HG03571 (cell line): ENCODE data around the gene MAPK8.

Experiments
- ATAC-seq: cut with Tn5 transposase; IDR thresholded peaks from one replicate; pipeline ENCODE4 v1.9.1; 2021; ENCODE audit not compliant: unreplicated experiment

MAPK8 gene

DNA sequence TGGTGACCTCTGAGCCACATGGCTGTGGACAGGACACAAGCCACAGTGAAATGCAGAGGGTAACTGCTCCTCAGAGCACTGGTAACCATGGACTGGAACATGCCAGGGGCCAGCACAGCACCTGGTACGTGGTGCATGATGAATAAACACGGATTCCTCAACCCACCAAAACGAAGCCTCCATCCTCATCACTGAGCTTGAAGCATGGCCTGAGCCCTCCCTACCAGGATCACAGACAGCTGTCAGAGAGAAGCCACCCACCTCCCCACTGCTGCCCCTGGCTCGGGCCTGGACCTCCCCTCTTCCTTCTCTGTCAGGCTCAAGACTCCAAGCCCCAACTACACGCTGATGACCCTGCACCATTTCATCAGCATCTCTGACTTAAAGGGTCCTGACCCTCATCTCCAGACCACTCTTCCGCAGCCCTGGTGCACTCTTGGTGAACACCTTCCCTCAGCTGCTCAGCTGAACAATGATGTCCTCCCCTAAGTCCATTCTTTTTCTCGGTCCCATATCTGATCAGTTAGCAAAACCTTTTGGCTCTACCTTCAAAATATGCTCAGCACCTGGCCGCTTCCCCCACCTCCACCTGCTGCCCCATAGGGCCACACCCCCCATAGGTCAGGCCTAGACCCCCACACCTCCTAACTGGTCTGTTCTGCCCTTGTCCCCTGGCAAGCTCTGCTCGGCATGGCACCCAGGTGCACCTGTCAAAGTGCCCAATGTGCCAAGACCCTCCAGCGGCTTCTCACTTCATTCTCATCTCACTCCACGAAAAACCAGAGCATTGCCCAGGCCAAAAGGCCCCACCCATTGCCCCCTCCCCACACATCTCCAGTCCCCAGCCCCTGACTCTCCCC lies 141.1 kb downstream of the MAPK8 start:
- ATAC-seq, result no peak

DNA sequence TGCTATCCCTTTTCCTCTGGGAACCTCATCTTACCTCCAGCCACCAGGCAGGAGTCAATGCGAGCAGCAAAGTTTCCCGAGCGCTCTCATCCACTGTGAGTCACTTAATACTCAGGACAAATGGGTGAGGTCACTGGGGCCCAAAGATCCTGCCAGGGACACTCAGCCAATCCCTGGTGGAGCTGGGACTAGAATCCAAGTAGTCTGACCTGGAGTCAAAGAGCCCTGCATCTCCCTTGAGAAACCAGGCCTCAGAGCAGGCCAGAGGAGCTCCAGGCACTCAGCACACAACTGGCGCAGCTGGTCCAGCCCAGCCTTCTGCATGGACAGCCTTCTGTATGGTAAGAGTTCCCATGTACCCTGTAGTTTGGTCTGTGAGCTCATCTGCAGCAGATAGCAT lies 142.3 kb downstream of the MAPK8 start:
- ATAC-seq, result no peak

DNA sequence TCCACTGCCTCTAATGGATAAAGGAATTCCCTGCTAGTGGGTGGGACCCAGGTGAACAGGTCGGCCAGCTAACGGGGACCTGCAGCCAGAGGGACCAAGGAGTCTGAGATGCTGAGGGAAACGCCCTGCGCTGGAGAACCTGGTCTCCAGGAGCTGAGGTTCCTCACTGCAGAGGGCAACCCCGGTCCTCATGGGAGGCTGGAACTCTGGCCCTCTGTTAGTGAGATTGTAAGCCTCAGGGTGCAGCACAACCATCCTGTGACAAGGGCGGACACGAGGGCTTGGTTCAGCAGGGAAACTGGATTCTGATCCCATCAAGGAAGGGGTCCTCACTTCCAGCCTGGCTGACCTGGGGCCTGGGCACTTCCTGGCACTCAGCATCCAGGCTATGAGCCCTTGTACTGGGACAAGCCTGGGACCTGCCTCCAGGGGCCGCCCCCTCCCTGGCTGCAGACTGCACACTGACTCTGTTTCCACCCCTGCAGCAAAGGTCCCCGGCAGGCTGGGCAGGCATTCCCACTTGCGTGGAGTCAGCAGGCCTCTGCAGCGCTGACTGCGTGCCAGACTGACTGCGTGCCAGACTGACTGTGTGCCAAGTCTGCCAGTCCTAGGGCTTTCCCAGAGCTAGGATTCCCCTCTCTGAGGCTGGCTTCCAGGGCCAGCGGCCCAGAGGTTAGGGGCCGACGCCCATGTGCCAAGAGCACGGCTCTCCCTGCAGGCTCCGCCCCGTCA lies 143.2 kb downstream of the MAPK8 start:
- ATAC-seq, result no peak

DNA sequence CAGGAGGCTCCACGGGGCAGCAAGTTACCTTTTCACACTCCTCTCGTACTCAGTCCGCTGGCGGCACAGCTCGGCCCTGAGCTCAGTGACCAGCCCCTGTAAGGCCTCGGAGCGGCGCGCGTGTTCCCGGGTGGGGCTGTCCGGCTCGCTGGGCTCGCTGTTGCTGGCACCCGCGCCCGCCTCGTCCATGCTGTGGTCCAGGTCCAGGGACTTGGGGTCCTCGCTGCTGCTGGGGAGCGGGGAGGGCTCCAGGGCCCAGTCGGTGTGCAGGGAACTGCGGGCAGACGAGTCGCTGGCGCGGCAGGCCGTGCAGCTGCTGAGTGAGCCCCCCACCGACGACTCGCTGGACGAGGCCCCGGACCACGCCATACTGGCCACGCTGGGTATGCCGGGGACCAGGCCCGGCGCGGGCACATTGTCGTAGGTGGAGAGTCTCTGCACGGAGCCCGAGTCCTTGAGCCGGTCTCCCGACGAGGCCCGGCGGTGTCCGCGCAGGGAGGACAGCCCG lies 143.8 kb downstream of the MAPK8 start:
- ATAC-seq, result no peak

DNA sequence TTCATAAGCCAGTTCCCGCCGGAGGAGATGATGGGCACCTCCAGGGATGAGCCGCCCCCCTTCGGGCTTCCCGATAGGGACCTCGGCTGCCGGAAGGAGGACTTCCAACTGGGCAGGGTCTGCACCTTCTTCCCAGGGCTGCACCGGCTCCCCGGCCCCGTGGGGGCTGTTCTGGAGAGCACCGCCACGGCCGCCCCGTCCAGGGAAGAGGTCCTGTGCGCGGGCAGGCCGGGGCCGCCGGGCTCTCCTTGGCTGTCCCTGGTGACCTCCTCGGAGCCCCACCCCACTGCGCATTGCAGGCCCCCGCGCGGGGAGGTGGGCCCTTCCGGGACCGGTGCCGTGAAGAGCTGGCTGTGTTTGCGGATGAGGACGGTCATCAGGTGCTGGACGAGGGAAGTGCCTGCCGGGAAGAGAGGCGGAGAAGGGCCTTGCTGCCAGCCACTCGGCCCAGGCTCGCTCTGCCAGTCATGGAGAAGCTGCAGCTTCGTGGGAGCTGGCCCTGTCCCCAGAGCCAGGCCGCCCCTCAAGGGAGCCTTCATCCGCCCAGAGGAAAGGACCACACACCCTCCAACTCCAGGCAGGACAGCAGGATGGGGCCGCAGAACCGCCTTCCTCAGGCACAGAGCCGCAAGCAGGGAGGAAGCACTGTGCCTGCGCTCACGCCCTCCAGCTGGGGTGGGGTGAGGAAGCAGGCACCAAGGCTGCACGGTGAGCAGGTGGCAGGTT lies 144.4 kb downstream of the MAPK8 start:
- no peak for ATAC-seq

DNA sequence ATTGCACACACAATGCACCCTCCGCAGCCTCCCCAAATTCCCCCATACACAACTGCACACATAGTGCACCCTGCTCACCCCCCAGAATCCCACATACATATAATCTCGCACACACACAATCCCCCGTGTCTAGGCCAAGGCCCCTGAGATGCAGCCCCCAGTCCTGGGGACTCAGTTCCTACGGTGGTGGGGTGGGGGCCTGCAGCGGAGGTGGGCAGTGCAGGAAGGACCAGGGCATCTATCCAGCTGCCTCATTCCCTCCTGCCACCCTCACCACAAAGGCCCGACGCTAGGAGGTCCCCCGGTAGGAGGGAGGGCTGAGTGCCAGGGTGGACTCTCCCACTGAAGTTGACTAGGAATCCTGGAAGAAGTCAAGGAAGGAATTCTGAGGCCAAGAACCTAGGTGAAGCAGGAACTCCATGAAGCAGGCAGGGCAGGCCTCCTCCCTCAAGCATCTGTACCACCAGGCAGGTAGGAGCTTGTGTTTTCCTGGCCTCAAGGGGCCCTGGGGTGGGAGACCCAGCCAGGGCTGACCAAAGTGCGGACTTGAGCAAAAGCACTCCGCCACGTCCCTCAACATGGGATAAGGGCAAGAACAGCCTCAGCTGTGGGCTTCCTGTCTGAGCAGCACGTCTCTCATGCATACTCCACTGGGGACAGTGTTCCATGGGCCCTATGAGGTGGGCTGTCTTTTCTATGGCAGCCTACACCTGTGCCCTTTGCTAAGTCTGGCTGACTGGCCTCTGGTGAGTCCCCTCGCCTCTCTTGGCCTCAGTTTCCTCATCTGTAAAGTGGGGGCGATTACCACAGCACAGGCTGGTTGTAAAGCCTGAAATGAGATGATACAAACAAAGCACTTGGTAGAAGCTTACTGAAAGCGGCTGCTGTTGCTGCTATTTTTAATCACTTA lies 145.7 kb downstream of the MAPK8 start:
- ATAC-seq, result no peak

DNA sequence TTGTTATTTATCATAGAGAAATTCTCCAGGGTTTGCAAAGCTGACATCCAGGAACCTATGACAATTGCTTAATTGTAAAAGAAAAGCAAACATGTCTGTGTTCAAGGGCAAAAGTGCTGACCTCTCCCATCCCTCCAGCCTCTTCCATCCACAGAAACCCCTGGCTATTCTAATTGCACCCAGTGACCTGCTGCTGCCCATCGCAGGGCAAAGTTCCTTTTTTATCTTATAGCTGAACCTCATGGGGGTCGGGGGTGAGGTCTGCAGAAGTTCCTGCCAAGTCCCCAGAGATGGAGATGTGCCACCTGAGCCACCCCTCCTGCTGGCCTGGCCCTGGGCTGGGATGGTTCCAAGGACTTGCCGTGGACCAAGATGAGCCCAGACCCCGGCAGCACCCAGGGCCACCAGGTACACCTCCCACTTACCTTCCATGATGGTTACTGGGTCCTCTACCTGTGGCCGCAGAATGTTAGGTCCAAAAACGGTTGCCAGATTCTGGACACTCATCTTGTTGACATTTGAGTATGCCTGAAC lies 146.5 kb downstream of the MAPK8 start:
- no peak for ATAC-seq

DNA sequence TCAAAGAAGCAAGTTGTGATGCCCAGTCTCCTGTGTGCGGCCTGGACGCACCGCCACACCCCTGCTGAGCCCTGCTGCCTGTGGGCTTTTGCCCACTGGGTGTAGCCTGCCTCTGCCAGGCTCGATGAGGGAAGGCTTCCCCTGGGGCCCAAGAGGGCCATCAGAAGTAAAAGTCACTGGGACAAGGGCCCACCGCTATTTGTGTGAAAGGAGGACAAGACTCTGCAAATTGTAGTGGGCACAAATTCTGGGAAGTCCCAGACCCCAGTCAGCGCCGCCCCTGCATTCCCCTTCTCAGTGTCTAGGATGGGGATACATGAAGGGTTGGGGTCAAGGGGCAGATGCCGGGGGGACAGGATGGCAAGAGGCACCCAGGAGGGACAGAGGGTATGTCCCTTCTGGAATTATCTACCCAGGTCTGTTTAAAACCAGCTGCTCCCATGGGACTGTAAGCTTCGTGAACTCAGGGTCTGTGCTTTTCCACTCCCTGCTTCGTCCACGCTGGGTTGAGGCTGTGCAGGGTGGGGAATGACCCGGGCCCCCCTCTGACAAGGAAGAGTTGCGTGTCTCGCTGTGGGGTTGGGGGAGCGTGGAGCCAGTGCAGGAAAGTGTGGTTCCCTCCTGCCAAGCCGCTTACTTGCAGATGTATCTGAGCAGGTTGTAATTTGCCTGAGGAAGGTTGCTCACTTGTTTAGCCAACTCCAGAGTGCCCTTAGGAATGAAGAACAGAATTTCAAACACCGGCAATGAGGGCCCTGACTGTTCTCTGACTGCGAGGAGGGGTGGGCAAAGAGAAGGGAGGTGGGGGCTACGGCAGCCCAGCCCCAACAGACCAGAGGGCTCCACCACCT lies 147.2 kb downstream of the MAPK8 start:
- ATAC-seq, result no peak

DNA sequence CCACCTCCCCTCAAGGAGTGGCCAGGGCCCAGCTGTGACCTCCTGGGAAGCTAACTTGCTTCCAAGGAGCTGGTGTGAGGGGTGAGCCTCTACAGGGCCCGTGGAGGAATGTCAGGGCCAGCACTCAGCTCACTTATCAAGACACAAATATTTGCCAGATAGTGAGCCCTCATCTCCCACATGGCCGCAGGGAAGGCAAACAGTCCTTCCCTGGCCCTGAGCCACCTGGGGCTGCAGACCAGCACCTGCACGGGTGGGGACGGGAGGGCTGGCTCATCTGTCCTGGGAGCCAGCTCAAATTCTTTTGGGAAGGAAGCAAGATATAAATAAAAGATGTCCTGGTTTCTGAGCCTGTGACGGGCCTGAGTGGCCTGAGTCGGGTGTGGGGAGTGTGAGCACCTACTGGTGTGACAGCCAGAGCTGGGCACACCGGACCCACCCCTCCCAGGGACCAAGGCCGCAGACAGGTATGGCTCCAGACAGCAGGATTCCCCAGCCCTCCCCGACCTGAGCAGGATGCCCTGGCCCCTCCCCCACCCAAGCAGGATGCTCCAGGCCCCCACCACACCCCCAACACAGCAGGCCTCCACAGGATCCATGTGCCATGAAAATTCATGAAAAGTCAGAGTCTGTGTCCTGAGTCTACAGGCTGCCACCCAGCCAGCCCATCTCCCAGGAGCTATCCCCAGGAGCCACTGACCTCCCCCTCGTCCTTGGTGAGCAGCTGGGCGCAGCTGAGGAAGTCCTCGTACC lies 148.0 kb downstream of the MAPK8 start:
- ATAC-seq, result no peak

DNA sequence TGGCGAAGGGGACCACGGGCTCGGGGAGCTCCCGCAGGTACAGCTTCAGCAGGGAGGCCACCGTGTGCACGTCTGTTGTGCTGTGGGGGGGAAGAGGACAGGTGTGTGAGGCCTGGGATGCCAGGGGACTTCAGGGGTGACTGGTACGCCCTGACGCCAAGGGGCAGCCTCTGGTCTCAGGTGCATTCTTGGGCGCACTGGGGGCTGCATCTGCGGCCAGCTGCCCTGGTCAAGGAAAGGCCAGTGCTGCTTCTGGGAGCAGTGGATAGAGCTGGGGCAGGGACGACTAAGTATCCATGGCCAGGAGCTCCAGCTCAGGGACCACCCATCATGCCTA lies 148.5 kb downstream of the MAPK8 start:
- no peak for ATAC-seq

DNA sequence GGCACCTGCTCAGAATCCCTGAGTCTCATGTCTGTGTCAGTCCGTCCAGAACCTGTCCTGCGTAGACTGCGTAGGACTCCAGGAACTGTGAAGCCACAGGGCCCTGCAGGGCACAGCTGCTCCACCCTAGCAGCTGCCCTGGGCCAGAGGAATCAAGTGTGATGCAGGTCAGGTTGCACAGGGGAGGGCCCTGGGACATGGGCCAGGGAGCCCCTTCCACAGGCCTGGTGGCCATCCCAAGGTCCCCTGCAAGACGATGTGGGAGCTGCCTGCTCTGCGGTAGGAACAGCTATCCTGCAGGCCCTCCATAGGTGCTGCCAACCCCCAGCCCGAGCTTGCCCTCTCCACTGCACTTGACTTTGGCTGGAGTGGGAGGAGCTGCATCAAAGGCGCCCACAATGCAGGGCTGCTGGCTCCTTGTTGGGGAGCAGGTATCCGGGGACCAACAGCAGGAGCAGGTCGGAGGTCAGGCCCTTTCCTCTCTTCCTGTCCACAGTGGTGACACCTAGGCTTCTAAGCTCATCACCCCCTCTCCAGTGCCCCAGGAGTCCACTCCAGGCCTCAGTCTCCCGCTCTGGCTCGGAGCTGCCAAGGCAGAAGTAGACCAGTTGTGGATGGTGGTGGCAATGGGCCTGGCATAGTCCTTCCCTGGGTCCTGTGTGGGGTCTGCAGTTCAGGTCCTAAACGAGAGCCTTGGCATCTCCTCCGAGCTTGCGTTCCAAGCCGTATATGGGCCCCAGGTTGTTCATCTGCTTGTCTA lies 149.1 kb downstream of the MAPK8 start:
- no peak for ATAC-seq

DNA sequence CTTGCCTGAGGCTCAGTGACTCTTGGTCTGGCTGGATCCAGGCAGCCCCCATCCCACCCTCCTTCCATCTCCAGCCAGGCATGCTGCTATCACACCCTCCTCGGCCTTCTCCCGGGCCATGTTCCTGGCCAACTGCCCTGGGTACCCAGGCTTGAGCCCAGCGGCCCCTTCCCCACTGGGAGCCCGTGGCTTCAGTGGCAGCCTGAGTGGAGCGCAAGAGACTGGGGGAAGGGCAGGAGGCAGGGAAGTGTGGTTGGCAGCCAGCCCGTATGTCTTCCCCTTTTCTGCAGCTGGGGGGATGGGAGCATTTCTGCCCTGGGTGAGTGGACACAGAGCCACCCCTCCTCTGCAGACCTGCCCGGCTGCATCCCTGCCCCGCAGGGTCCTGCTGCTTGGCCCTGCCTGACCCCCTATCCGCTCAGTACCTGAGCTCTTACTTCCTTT lies 149.9 kb downstream of the MAPK8 start:
- no peak for ATAC-seq

DNA sequence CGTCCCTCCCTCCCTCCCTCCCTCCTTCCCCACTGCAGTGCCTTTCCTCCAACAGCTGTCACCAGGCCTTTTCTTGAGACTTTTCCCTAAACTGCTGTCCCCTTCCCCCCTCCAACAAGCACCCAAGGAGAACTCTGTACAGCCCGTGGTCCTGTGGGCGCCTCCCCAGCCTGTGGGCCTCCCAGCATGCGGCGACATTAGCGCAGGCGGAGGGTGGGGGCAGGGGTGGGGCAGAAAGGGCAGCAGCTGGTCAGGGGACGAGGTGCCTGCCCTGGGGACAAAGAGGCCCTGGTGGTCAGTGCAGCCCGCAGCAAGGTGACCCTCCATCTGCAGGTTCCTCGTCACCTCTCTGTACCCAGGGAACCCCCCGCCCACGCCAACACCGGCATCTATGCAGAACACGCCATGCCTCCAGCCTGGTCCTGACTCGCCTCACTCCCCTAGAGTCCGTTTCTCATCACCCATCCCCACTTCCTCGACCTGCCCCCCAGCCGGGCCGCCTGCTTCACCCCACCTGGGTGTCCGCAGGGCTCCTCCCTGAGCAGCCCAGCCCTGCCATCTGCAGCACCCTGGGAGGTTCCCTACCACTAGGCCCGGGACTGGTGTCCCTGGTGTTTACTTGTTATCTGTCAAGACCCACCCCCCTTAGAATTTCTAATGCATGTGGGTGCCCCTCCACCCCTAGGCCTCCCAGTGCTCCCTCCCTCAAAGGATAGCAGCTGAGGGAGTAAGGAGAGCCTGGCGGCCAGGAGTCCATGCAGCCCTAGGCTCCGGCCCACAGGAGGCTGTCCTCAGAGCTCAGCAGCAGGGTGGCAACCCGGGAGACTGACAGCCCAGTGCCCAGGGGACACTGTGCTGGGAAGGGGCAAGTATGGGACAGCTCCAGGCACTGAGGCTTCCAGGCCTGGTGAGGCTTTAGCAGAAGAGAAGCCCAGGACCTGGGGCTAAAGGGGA lies 150.6 kb downstream of the MAPK8 start:
- ATAC-seq, result no peak

DNA sequence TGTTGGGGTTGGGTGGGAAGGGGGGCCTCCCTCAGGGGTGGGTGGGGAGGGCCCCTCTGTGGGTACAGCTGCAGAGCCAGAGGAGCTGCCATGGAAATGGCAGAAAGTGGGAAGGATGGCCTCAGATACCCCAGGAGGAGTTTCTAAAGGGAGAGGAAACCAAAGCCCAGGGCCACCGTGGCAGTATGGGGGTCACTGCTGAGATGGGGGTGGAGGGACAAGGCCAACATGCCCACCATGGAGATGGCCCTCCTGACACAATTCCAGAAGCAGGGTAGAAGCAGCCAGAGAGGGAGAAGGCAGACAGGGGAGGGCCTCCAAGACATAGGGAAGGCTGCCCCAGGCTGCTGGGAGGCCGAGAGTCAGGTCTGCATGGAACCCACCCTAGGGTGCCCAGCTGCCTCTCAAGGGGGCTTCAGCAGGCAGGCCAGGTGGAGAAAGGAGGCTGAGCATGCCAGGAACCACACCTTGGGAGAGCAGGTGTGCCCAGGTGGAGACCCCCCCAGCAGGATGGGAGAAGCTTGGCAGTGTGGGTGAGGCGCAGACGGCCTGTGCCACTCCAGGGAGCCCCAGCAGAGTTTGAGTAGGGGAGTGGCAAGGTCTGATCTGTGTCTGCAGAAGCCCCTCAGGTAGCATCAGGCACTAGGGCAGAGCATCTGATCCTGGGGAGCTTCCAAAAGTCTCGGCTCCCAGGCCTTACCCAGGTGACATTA lies 151.6 kb downstream of the MAPK8 start:
- no peak for ATAC-seq

DNA sequence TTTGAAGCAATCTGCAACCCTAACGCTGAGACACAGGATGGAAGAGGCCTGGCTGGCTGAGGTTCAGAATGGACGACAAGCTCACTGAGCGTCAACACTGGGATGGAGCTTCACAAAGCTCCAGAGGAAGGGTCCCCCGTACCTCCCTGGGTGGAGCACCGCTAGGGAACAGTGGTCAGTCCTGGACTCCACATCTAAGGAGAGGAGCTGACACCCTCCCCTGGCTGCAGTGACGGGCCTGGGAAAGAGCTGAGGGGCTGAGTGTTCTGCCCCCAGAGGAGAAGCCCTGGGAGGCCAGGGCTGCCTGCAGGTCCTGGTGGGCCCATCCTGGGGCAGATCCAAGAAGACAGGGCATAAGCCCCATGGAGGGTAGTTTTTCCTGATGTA lies 152.2 kb downstream of the MAPK8 start:
- ATAC-seq, result no peak
